NCI-H774 (cell line): ENCODE results near the gene EFL1.
"Not testable (repeated sequence)": the region's sequence is repeated elsewhere in the genome, so short reads cannot be mapped to it uniquely, and the experiment has no call there.

Source experiments
- DNase-seq: peaks from one replicate; lab custom pipeline; 2025; lab: John Stamatoyannopoulos, UW

The EFL1 gene

DNA sequence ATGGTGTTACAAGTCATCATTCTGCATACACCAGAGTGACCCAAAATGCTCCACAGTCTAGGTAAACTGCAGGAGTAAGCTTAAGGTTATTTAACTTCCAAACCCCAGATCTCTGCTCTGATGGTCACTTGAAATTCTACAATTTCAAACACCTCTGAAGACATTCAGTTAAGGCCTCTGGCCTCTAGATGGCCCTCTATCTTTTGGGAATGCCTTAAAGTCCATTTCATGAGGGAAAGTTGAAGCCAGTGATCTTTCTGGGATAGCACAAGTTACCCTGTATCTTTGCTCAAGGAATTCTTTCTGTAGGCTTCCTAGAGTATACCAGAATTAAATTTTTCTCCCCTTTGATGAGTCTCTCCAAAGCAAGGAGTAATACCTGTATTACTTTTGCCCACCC is 18.7 kb upstream of the EFL1 start:
- DNase-seq: not testable (repeated sequence)

DNA sequence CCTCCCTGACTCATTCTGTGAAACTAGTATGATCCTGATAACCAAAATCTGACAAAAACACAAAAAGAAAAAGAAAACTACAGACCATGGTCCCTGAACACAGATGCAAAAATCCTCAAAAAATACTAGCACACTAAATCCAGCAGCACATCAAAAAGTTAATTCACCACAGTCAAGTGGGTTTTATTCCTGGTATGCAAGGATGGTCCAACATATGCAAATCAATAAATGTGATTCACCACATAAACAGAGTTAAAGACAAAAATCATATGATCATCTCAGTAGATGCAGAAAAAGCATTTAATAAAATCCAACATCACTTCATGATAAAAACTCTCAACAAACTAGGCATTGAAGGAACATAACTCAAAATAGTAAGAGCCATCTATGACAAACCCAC is 12.9 kb upstream of the EFL1 start:
- no peak for DNase-seq

DNA sequence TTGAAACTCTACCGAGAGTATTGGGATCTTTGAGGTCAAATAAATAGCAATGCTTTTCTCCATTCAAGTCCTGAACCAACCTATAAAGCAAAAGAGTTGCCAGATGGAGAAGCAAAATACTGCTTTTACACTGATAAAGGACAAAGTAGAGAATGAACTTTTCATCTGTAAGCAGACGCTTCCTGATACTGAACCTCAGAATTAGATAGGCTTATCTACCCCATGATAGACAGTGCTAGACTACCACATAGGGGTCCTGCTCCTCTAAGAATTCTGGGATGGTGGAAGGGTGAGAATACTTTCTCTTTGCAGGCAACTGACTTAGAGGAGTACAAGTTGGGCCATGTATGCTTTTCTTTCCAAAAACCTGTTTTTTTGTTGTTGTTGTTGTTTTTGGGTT is 9.6 kb upstream of the EFL1 start:
- DNase-seq: no peak

DNA sequence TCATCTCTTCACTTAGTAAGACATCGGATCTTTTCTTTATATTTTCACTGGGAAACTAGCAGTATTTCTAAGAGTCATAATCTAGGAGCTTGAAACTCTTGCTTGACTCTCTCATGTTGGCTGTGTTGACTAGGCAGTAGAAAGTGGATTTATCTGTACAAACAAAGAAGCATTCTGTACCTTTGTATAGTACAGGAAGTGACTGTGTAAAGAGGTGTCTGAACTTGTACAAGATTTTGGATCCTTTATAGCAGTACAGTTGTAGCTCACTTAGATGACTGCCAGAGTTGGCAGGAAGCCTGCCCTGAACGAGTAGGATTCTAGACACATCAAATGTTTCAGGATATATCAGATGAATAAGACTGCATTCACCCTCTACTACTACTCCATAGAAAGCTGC is 5.9 kb upstream of the EFL1 start:
- not testable (repeated sequence) for DNase-seq

DNA sequence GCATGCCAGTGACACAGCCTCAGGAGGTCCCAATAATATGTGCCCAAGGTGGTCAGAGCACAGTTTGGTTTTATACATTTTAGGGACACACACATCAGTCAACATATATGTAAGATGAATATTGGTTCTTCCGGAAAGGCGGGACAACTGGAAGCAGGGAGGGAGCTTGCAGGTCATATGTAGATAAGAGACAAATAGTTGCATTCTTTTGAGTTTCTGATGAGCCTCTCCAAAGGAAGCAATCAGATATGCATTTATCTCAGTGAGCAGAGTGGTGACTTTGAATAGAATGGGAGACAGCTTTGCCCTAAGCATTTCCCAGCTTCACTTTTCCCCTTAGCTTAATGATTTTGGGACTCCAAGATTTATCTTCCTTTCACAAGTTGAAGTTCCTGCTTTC is 4.6 kb upstream of the EFL1 start:
- DNase-seq: not testable (repeated sequence)

DNA sequence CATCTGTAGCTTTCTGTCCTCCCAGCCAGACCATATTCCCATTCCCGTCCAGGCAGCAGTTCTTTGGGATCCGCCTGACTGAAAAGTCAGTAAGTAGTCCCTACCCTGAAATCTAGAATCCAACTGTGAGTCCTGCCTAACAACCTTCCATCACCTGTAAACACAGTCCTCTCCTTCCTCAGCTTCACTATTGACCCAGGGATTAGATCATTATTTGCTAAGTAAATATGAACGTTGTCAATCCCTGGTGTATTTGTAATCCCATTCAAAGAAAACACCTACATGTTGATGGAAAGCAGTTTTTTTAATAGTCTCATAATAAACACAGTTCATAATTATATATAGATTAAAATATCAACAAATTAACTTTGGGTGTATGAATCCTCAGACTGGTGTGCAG is 816 bp upstream of the EFL1 start:
- peak; percentile 79 for DNase-seq

DNA sequence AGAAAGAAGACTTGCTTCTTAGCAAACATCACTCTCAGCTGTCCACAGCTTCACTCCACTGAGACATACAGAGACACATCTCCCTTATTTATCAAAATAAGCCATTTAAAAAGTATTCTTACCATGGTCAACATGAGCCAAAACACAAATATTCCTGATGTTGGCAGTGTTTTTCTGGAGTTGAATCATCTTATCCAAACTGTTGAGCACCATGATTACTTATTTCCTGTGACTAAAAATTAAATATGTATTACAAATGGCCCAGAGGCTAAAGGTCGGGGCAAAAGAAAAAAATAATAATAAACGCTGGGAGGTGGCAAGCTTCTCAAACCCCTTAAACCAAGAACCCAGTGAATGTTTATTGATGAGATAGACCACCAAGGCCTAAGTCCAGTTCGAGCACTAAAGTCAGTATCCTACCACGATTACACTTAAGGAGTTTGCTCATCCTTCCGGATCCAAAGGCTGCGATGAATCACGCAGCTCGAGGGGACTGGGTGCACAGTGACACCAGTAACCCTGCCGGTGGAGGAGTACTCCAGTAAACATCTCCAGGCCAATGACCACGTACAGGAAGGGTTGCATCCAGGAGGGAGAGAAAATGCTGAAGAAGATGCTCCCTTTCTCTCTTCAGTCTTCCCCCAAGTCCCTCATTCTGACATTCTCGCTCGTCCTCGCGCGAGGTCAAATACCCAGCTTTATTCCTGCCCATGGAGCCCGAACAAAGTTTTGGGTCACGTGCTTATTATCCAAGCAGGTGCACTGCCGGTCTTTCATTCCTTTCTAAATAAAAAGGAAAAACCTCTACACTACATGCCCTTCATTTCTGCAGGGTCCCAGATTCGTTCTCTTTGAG is 740 bp downstream of the EFL1 start:
- not testable (repeated sequence) for DNase-seq

DNA sequence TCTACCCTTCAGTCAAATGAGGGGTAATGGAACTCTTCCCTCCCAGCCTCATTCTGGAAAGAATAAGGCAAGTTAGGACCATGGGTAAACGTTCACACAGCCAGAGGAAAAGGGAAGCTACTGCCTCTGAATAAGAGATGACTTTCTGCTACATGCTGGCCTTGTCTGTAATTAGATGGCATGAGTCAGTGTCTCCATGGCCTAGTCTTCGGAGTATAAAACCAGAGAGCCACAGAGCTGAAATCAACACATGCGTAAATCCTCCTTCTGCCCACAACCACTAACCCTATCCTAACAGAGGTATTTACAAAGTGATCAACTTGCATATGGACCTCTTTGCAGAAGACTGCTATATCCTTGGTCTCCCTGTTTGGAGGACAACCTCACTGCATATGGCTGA is 14.3 kb downstream of the EFL1 start:
- not testable (repeated sequence) for DNase-seq

DNA sequence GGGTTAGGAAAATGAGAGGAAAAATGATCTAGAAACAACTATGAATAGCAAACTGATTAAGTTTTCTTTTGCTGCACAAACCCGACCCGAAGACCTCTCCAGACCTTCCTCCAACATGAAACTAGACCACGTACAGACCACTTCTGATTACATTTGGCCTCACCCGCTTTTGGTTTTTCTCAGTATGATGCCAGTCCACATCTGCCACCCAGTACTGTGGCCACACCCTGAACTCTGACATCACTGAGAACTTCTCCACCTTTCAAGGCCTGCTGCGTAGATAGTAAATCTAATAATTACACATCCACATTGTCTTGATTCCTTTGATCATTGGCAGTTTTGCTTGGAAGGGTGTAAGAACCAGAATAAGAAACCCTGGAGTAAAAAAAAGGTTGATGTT is 16.6 kb downstream of the EFL1 start:
- not testable (repeated sequence) for DNase-seq

DNA sequence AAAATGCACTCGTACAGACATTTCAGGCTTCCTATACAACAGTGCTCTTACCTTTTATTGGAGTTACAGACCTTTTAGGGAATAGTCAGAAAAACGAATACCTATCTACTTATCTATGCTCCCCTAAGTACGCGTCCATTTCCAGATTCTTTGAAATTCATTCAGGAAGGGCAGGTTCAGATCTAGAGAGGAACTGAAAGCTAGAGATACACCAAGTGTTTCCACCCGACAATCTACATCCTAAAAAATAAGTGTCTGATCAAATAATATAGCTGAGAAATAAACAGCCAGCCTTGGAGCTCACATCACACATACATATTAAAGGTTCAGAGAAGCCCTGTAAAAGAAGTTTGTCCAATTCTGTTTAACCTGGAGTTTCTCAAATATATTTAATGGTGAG is 18.9 kb downstream of the EFL1 start:
- not testable (repeated sequence) for DNase-seq

DNA sequence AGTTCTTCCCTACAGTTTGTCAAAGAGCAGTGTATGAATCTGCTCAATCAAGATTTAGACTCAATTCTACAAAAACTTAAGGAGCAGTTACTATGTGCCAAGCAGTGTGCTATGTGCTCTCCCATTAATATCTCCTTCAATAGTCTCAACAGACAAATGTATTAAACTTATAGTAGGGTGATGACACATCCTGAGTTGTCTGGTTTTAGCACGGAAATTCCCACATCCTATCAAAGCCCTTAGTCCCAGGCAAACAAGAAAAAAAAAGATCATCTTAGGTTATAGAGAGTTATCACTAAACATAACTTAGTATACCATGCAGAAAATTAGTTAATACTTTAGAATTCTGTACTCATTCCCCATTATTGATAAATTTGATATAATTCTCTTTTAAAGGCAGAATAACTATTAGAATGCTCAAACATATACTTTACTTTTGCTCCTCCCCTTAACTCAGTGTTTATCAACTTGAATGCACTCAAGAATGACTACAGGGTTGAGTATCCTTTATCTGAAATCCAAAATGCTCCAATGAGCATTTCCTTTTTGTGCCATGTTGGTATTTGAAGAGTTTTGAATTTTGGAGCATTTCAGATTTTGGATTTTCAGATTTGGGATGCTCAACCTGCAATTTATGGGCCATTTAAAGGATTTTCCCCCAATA is 20.6 kb downstream of the EFL1 start:
- not testable (repeated sequence) for DNase-seq

DNA sequence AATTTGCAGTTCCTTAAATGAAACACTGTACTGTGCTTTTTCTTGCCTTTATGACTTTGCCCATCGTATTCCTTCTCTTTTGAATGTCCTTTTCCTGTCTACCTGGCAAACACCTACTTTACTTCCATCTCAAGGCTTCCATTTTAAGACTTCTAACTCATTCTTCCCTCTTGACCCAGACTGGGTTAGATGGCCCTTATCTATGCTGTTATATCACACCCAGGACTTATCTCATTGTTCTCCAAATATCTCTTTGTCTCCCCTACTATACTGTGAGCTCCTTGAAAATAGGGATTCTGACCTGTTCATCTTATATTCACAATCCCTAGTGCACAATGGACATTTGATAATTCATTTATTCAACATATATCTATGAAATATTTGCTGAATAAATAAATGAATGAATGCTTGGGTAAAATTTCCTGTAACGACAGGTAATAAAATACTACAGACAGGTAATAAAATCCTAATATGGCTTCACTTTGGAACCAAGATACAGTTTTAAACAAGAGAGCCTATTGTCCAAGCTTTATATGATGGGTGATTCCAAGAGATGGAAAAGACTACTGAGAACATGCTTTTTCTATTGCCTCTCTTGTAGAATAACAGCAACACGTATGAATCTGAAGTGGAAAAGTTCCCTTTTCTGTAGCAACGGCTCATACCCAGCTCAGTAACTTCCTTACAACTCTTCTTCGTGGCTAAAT is 22.7 kb downstream of the EFL1 start:
- DNase-seq: no peak

DNA sequence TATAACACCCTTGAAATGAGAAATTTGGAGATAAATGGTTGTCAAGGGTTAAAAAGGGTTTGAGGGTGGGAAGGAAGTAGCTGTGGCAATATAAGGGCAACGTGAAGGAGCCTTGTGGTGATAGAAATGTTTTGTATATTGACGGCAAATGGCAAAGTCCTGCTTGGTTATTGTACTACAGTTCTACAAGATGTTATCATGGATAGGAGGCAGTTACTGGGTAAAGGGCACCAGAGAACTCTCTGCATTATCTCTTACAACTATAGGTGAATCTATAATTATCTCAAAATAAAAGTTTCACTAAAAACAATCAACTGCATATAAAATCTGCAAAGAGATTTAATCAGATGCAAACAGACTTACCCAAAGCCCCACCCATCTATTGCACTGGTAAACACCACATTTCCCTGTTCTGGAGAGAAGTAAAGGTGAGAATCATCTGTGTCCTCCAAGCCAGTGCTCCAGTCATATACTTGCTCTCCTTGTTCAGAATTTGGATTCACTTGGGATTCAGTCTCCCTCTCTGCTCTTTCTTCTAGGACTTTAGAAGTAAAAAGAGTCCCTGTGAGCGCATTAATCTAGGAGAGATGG is 24.5 kb downstream of the EFL1 start:
- DNase-seq: not testable (repeated sequence)

DNA sequence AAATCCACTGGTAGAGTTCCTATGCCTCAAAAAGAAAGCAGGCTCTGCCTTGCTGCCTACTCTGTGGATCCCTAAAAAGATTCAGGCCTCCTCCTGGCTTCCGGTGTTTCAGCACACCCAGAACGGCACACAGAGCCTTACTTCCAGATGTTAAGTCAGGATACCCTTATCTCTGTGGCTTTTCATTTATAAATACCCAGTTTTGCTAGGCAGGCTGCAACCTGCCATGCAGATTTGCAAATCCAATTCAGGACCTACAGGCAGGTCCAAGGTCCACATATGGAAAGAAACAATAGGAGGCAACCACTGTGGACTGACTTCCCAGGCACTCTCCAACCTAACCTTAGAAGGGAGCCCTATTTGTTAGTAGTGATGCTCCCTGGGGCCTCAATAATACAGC is 30.7 kb downstream of the EFL1 start:
- DNase-seq: no peak

DNA sequence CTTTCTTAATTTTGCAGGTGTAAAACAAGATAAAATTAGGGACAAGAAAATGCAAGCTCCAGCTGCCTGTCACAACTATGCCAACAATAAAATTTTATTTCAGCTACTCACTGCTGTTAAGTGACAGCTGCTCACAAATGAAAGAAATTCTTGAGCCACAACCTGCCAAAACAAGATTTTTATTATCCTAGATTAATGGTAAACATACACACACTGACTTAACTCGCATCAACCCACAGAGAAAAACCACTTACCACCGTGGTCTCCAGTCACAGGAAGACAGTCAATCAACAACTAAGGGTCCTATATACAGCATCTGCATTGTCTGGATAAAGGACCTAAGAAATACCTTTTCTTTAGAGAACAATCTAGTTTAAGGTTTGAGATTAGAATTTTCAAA is 31.3 kb downstream of the EFL1 start:
- DNase-seq: no peak

DNA sequence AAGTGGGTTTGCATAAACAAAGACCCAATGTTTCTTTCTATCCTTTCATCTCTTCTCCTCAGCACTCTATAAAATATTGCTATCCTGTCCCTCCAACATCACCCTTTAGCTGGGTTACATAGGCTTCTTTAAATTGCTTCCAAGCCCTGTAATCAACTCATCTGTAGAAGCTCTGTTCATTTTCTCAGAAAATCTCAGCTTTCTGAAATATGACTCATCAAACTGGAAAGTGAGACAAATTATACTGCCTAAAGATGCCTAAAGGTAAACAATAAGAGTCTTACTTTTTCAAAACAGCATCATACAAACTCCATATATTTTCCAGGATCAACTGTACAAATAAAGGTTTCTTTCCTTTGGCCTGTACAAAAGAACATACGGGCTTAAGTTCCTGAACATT is 33.8 kb downstream of the EFL1 start:
- no peak for DNase-seq

DNA sequence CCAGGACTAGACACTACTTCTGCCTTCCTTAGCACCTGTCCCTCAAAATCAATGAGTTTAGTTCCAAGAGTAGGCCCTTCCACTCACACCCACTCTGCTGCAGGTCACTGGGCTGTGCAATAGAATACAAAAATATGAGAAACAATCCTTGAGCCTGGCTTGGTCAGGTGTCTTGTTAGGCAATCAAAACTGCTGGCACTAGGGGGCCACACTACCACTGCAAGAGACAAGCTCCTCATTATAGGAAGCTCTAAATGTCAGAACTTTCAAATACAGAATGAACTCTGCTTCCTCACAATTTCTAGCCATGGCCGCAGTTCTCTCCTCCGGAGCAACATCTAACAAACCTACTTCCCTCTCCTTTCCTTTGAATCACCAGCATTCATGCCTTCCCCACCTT is 41.0 kb downstream of the EFL1 start:
- not testable (repeated sequence) for DNase-seq

DNA sequence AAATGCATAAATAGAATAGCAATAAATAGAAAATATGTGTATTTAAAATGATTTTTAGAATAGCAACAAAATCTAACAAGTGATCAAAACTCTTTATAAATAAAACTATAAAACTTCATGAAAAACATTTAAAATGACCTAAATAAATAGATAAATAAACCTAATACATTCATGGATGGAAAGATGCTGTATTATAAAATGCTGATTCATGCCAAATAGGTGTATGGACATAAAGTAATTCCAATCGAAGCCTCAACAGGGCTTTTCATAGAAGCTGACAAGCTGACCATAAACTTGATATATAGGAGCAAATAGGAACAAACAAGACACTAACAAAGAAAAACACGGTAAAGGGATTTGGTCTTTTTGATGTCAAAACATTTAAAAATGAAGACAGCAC is 46.4 kb downstream of the EFL1 start:
- not testable (repeated sequence) for DNase-seq

DNA sequence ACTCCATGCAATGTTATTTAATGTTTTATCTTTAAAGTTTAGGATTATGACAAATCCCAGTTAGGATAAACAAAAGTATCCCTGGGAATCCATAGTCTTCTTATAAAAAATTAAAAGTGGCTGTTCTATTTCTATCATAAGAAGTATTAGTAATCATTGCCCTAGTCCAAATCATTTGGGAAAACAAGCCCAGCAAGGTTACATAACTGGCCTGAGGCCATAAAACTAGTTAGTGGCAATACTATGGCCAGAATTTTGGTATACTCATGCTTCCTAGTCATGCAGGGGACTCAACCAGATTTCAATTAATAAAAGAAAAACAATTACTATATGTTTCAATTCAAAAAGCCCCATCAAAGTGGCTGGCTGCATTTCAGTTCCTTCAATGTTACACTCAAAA is 50.3 kb downstream of the EFL1 start:
- not testable (repeated sequence) for DNase-seq

DNA sequence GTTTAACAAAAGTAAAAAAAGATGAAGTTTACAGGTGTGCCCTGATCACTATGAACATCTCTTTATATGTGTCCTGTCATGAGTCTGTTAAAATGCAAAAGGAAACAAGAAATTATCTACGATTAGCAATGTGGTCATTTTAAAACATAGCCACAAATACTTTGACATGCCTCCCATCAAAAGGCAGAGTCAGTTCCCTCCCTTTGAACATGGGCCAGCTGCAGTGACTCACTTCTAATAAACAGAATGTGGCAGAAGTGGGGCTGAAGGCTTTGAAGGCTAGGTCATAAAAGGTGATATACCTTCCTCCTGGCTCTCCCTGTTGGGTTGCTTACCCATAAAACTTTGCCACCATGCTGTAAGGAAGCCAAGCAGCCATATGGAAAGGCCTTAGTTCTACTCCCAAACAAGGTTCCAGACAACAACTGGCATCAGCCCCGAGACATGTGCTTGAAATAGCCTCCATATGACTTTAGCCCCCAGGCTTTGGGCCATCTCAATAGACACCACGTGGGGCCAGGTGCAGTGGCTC is 52.4 kb downstream of the EFL1 start:
- DNase-seq: not testable (repeated sequence)

DNA sequence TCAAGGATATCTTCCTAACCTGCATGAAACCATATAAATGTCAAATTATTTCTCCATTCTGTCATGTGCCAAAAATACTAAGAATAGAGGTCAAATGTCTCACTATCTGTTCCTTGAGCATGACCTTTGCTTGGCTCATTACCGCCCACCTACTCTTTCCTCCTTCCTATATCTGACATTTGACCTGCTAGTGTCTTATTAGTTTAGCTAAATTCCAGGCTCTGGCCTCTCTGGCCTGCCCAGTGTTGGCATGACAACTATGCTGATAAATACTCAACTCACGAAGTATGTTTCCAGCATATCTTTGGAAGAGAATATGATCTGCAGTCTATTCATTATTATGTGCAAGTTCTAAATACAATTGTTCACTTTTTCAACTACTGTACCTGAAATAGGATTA is 58.0 kb downstream of the EFL1 start:
- not testable (repeated sequence) for DNase-seq
